ENCODE data around the gene TMEM221. TPM values are rescaled to one million over a fixed set of nuclear protein-coding genes. Genes with fewer than 3 reads are reported as not detected.

Gene TMEM221
- total RNA-seq, 1 experiment from 2014 or later, result not detected

DNA sequence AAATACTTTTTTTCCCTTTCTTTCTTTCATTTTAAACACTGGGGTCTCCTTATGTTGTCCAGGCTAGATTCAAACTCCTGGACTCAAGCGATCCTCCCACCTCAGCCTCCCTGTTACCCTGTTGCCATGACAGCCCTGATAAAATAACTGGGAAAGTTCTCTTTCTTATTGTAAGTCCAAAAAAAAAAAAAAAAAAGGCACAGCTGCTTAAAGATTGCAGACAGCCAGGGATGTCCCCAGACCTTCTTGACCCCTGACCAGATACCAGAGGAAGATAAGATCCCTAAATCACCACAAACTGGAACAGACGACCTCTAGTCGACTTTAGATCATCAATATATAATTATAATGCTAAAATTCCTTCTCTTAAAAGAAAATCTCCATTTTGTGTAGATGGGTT, 29.8 kb downstream of the TMEM221 start:
- peak overlapping the region; percentile 49; the same call in 1 of the 2 replicates for H3K4me3 ChIP-seq (ENCODE audit: low read depth, low read length)
- H3K27me3 ChIP-seq (replicated peaks; ENCODE audit: control insufficient read depth, insufficient read depth, low read length), result no peaks in the 10 kb centered on the region
- peaks cover 14% of the 10 kb centered on the region for H3K36me3 Mint-ChIP-seq (ENCODE audit: insufficient read depth, unreplicated experiment)
- no peaks in the 10 kb centered on the region for H3K27me3 Mint-ChIP-seq (ENCODE audit: insufficient read depth, unreplicated experiment)
- H3K9me3 ChIP-seq, result no peaks in the 10 kb centered on the region
- ChIA-PET POLR2A (interaction anchor here (0.6 to 1.5 kb wide), 2 partner anchors 12 to 30 kb away, joined by 3 to 4 read pairs; no protein-coding TSS in a partner anchor), CTCF (interaction anchor here (1.1 to 1.4 kb wide), 2 partner anchors 13 to 34 kb away, joined by 4 to 6 read pairs; partner anchors contain the start of gene BST2)
- H3K4me3 Mint-ChIP-seq (ENCODE audit: unreplicated experiment), result peak overlapping the region; percentile 85
- DNase-seq, result no peak
- TF ChIP-seq, protein P1, sequence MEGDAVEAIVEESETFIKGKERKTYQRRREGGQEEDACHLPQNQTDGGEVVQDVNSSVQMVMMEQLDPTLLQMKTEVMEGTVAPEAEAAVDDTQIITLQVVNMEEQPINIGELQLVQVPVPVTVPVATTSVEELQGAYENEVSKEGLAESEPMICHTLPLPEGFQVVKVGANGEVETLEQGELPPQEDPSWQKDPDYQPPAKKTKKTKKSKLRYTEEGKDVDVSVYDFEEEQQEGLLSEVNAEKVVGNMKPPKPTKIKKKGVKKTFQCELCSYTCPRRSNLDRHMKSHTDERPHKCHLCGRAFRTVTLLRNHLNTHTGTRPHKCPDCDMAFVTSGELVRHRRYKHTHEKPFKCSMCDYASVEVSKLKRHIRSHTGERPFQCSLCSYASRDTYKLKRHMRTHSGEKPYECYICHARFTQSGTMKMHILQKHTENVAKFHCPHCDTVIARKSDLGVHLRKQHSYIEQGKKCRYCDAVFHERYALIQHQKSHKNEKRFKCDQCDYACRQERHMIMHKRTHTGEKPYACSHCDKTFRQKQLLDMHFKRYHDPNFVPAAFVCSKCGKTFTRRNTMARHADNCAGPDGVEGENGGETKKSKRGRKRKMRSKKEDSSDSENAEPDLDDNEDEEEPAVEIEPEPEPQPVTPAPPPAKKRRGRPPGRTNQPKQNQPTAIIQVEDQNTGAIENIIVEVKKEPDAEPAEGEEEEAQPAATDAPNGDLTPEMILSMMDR (IDR thresholded peaks at IDR 0.05; ENCODE audit: insufficient read depth in 1 of 2, low read depth in 1 of 2, low read length in 1 of 2, severe bottlenecking in 1 of 2, unreplicated experiment in 1 of 2), result no peak
- H3K27ac Mint-ChIP-seq (ENCODE audit: unreplicated experiment), result peak overlapping the region; percentile 89
- no peaks in the 10 kb centered on the region for H3K9me3 Mint-ChIP-seq (ENCODE audit: unreplicated experiment)
- H3K4me1 Mint-ChIP-seq (ENCODE audit: low read depth, unreplicated experiment), result peaks cover 12% of the 10 kb centered on the region
- H3K4me1 ChIP-seq, result peaks cover 8% of the 10 kb centered on the region; the same call in 1 of the 2 replicates
- H3K36me3 ChIP-seq (ENCODE audit: control insufficient read depth, insufficient read depth, low read length), result no peaks in the 10 kb centered on the region
- intact Hi-C loops (cut with micrococcal nuclease; ENCODE audit: unreplicated experiment), result no loop called here
- BruUV-seq (replicated peaks), result no TSS peak

- peaks cover 5% of the 10 kb centered on the region for H3K36me3 Mint-ChIP-seq (ENCODE audit: insufficient read depth, unreplicated experiment)
- Histone ChIP-seq H3K4me1 (peaks cover 3% of the 10 kb centered on the region; the same call in 1 of the 2 replicates), H3K4me3 (ENCODE audit: low read depth, low read length) (no peak overlapping the region), H3K9me3 (no peaks in the 10 kb centered on the region), H3K36me3 (ENCODE audit: control insufficient read depth, insufficient read depth, low read length) (no peaks in the 10 kb centered on the region; the same call in 1 of the 2 replicates), H3K27me3 (replicated peaks; ENCODE audit: control insufficient read depth, insufficient read depth, low read length) (no peaks in the 10 kb centered on the region)
- no TSS peak for BruUV-seq (replicated peaks)
- H3K9me3 Mint-ChIP-seq (ENCODE audit: unreplicated experiment), result no peaks in the 10 kb centered on the region
- ChIA-PET POLR2A (no interaction called here), CTCF (no interaction called here)
- DNase-seq, result no peak
- intact Hi-C loops (cut with micrococcal nuclease; ENCODE audit: unreplicated experiment), result no loop called here
- H3K4me3 Mint-ChIP-seq (ENCODE audit: unreplicated experiment), result no peak overlapping the region
- TF ChIP-seq, protein P1 (IDR thresholded peaks at IDR 0.05; ENCODE audit: insufficient read depth in 1 of 2, low read depth in 1 of 2, low read length in 1 of 2, severe bottlenecking in 1 of 2, unreplicated experiment in 1 of 2), result no peak
- H3K27me3 Mint-ChIP-seq (ENCODE audit: insufficient read depth, unreplicated experiment), result no peaks in the 10 kb centered on the region
- no peak overlapping the region for H3K27ac Mint-ChIP-seq (ENCODE audit: unreplicated experiment)
- peaks cover 12% of the 10 kb centered on the region for H3K4me1 Mint-ChIP-seq (ENCODE audit: low read depth, unreplicated experiment)
Measured at GRCh38 chr19:17415121-17415520, 33.3 kb downstream of the TMEM221 start.

DNA sequence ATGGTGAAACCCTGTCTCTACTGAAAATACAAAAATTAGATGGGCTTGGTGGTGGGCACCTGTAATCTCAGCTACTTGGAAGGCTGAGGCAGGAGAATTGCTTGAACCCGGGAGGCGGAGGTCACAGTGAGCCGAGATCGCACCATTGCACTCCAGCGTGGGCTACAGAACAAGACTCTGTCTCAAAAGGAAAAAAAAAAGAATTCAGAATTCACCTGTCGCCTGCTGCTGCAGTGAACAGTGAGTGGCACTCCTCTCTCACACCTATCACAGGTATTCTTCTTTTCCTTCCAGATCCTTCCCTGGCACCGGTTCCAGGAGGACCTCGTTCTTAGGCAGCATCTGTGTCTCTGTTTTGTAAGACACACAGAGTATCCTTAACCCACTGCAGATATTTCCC, 34.4 kb downstream of the TMEM221 start:
- H3K27me3 ChIP-seq (replicated peaks; ENCODE audit: control insufficient read depth, insufficient read depth, low read length), result no peaks in the 10 kb centered on the region
- ChIA-PET POLR2A (no interaction called here), CTCF (no interaction called here)
- Mint-ChIP-seq H3K4me3 (ENCODE audit: unreplicated experiment) (no peak overlapping the region), H3K36me3 (ENCODE audit: insufficient read depth, unreplicated experiment) (no peaks in the 10 kb centered on the region), H3K27ac (ENCODE audit: unreplicated experiment) (no peak overlapping the region), H3K9me3 (ENCODE audit: unreplicated experiment) (no peaks in the 10 kb centered on the region), H3K27me3 (ENCODE audit: insufficient read depth, unreplicated experiment) (no peaks in the 10 kb centered on the region), H3K4me1 (ENCODE audit: low read depth, unreplicated experiment) (peaks cover 12% of the 10 kb centered on the region)
- H3K36me3 ChIP-seq (ENCODE audit: control insufficient read depth, insufficient read depth, low read length), result no peaks in the 10 kb centered on the region; the same call in 1 of the 2 replicates
- no peak for DNase-seq
- intact Hi-C loops (cut with micrococcal nuclease; ENCODE audit: unreplicated experiment), result no loop called here
- TF ChIP-seq, protein P1 (IDR thresholded peaks at IDR 0.05; ENCODE audit: insufficient read depth in 1 of 2, low read depth in 1 of 2, low read length in 1 of 2, severe bottlenecking in 1 of 2, unreplicated experiment in 1 of 2), result no peak
- H3K9me3 ChIP-seq, result no peaks in the 10 kb centered on the region
- BruUV-seq (replicated peaks), result no TSS peak
- no peak overlapping the region for H3K4me3 ChIP-seq (ENCODE audit: low read depth, low read length)
- peaks cover 3% of the 10 kb centered on the region; the same call in 1 of the 2 replicates for H3K4me1 ChIP-seq
